ENCODE results near the gene LTBR.

LTBR gene

DNA sequence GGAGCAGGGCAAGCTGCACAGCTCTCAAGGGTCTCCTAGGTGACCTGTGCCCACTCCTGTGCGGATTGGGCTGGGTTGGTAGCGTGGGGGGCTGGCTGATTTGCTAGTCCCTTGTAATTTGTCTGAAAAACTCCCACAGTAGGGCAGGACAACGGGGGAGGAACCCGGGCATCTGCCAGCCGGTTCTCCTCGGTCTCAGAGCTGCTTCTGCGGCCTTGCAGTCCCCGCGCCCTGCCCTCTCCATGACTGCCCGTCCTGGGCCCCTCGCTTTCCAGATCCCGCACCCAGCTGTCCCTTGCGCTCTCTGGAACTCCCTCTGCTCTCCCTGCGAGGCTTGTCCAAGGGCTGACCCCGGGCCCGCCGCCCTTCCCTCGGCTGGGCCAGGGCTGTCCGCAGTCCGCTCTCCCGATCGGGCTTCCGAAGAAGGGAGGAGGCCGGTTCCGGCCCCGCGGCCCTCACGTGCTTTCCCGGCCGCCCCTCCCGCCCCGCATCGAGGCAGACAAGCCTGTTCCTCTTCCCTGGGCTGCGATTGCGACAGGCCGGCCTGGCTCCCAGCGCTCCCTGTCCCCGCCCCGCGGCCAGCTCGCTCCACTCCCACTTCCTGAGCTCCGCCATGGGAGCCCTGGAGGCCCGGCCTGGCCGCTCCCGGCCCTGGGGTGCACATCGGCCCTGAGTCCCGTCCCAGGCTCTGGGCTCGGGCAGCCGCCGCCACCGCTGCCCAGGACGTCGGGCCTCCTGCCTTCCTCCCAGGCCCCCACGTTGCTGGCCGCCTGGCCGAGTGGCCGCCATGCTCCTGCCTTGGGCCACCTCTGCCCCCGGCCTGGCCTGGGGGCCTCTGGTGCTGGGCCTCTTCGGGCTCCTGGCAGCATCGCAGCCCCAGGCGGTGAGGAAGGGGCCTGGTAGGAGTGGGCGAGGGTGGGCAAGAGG lies at the start of gene LTBR:
Gene LTBR (plus strand): TSS at position 591 of the 927 bp plus-strand sequence. CDS start 197 bp downstream, at position 788.
- no peak for DNase-seq (ENCODE audit: extremely low read depth, insufficient read length)
- Histone ChIP-seq H3K27me3 (replicated peaks; ENCODE audit: control insufficient read depth, insufficient read depth, low read length) (peaks cover 6% of the 10 kb centered on the region), H3K36me3 (ENCODE audit: control insufficient read depth, insufficient read depth, low read length) (no peaks in the 10 kb centered on the region), H3K4me3 (replicated peaks; ENCODE audit: low read depth, low read length) (no peak within 1 kb of the TSS)
- TF ChIP-seq, protein P1, sequence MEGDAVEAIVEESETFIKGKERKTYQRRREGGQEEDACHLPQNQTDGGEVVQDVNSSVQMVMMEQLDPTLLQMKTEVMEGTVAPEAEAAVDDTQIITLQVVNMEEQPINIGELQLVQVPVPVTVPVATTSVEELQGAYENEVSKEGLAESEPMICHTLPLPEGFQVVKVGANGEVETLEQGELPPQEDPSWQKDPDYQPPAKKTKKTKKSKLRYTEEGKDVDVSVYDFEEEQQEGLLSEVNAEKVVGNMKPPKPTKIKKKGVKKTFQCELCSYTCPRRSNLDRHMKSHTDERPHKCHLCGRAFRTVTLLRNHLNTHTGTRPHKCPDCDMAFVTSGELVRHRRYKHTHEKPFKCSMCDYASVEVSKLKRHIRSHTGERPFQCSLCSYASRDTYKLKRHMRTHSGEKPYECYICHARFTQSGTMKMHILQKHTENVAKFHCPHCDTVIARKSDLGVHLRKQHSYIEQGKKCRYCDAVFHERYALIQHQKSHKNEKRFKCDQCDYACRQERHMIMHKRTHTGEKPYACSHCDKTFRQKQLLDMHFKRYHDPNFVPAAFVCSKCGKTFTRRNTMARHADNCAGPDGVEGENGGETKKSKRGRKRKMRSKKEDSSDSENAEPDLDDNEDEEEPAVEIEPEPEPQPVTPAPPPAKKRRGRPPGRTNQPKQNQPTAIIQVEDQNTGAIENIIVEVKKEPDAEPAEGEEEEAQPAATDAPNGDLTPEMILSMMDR (IDR thresholded peaks at IDR 0.05; ENCODE audit: insufficient read depth, low read length, poor library complexity, severe bottlenecking) = no peak

DNA sequence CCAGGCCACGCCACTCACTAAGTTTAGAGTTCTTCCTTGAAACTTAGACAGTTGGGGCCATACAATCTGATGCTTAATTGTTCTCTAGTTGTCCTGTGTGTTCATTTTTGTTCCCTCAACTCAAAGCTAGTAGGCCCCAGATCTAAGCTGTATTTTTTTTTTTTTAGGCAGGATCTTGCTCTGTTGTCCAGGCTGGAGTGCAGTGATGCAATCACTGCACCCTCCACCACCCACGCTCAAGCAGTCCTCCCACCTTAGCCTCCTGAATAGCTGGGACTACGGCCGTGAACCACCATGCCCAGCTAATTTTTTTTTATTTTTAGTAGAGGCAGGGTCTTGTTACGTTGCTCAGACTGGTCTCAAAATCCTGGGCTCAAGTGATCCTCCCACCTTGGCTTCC lies 49.6 kb upstream of the LTBR start:
- no peaks in the 10 kb centered on the region for H3K36me3 ChIP-seq (ENCODE audit: control insufficient read depth, insufficient read depth, low read length)
- TF ChIP-seq, protein P1 (IDR thresholded peaks at IDR 0.05; ENCODE audit: insufficient read depth, low read length, poor library complexity, severe bottlenecking) = no peak
- H3K27me3 ChIP-seq (replicated peaks; ENCODE audit: control insufficient read depth, insufficient read depth, low read length) = no peaks in the 10 kb centered on the region

DNA sequence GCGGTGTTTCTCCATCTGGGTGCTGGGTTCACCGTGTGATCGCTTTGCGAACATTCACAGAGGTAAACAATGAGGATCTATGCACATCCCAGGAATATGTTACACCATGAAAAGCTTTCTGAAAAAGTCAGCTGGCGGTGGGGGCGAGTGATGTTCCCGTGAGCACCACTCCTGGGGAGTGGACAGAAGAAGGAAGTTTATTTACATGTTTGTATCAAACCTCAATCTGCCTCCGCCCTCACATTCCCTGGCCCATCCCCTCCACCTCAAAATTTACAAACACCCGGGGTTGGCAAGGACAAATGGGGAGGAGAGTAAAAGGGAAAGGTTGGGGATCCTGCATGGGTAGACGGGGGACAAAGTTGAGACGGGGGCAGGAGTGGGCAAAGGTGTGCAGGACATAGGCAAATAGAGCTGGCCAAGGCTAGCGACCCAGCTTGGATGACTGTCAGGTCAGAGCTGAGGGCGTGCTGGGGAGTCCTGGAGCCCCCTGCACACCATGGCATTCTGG lies 49.0 kb upstream of the LTBR start:
- TF ChIP-seq, protein P1 (IDR thresholded peaks at IDR 0.05; ENCODE audit: insufficient read depth, low read length, poor library complexity, severe bottlenecking) = no peak
- no peaks in the 10 kb centered on the region for H3K36me3 ChIP-seq (ENCODE audit: control insufficient read depth, insufficient read depth, low read length)
- DNase-seq (ENCODE audit: extremely low read depth, insufficient read length) = no peak
- no peak overlapping the region for H3K4me3 ChIP-seq (replicated peaks; ENCODE audit: low read depth, low read length)
- H3K27me3 ChIP-seq (replicated peaks; ENCODE audit: control insufficient read depth, insufficient read depth, low read length) = no peaks in the 10 kb centered on the region

More for the DNA sequence above, 49.6 kb upstream of the LTBR start:
- no peak overlapping the region for H3K4me3 ChIP-seq (replicated peaks; ENCODE audit: low read depth, low read length)
- DNase-seq (ENCODE audit: extremely low read depth, insufficient read length) = no peak

DNA sequence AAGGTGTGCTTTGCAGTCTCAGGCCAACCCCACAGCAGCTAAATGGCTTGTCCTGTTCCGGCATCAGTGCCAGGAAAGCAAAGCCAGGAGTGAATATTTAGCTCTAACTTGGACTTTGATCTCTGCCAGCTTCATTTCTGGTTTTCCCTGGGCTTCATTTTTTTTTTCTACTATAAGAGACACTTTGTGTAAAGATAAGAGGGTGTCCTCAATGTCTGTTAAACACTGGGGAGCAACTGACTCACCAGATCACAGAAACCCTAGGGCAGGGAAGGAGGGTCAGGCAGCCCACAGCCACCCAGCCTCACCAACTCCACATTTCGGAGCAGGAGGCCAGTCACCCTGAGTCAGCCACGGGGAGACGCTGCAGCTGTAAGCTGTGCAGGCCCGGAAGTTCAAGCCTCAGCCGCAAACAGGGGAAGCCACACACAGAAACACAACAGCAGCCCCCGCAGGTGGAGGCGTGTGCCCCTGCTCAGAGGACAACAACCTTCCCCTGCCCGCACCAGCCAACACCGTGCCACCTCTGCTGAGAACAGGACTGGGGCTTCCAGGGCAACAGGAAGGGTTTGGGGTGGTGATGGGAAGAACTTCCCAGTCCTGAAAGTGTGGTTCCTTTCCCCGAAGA lies 48.4 kb upstream of the LTBR start:
- TF ChIP-seq, protein P1 (IDR thresholded peaks at IDR 0.05; ENCODE audit: insufficient read depth, low read length, poor library complexity, severe bottlenecking) = peak; percentile 92
- peak; percentile 73 for DNase-seq (ENCODE audit: extremely low read depth, insufficient read length)
- H3K27me3 ChIP-seq (replicated peaks; ENCODE audit: control insufficient read depth, insufficient read depth, low read length) = no peaks in the 10 kb centered on the region
- no peaks in the 10 kb centered on the region for H3K36me3 ChIP-seq (ENCODE audit: control insufficient read depth, insufficient read depth, low read length)
- no peak overlapping the region for H3K4me3 ChIP-seq (replicated peaks; ENCODE audit: low read depth, low read length)

DNA sequence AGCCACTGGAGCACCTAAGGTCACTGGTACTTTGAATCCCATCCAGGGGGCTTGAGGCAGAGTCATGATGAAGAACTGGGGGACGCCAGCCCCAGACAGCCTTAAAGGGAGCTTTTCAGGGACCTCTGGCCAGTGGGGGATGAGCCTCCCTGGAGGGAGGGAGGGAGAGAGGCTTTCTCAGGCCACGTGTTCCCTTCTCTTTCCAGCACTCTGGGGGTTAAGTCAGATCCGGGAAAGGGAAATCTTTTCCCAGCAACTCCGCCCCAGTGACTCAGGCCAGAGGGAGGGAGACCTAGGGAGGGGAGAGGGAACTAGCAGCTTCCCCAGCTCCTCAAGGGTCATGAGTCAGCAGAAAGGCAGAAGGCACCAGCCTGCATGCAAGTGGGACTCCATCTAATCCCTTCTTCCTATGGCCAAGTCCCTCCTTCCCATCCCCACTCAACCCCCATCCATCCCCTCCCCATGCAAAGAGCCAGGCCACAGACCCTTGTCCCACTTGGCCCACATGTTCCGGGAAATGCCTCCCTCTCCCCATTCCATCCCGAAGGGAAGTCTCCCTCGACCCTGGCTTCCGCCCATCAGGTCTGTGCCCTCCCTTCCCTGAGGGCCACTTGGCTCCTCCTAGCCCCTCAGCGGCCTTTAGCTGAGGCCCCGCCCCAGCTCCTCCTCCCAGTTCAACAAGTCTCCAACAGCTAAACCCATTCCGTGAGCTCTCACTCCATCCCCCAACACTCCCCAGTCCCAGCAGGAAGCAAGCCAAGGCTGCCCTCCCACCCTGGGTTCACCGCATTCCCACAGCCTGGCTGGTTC lies 47.7 kb upstream of the LTBR start:
- DNase-seq (ENCODE audit: extremely low read depth, insufficient read length) = no peak
- H3K27me3 ChIP-seq (replicated peaks; ENCODE audit: control insufficient read depth, insufficient read depth, low read length) = no peaks in the 10 kb centered on the region
- H3K4me3 ChIP-seq (replicated peaks; ENCODE audit: low read depth, low read length) = no peak overlapping the region
- TF ChIP-seq, protein P1 (IDR thresholded peaks at IDR 0.05; ENCODE audit: insufficient read depth, low read length, poor library complexity, severe bottlenecking) = no peak
- no peaks in the 10 kb centered on the region for H3K36me3 ChIP-seq (ENCODE audit: control insufficient read depth, insufficient read depth, low read length)

Measured in GM06990 (cell line).